ENCODE results near the gene DOCK3.

DOCK3 gene

DNA sequence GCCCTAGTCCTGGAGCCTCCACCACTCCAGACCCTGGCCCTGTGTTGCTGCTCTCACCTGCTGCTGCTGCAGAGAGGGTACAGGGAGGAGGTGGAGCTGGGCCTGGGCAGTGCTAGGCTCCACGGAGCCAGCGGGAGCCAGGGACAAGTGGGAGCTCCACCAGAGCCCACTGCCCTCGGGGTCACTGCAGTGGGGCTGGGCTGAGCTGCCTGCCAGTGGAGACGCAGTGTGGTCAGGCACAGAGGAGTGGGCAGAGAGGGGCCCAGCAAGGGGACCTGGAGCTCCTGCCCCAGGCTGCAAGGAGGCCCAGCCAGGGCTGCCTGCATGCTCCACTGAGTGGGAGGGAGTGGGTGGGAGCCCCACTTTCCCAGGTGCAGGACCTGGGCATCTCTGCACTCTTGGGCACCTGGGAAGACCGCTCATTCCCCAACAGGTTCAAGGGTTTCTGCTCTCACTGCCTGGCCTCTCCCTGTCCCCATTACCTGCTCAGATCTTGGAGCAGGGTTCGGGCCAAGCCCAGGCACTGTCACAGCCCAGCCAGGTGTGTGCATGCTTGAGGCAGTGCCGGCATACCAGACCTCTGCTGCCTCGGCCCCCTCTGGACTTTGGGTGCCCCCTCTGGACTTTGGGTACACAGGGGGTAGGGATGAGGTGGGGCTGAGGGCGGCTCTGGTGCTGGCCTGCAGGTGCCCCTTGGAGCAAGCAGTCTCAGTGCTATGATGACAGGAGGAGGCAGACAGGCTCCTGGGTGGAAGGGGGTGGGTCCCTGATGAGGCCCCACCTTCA lies 308.0 kb downstream of the DOCK3 start:
- Histone ChIP-seq H3K18ac (ENCODE audit: low read length) (no peak overlapping the region), H3K27ac (ENCODE audit: low read depth, low read length) (no peak overlapping the region), H3K36me3 (ENCODE audit: control insufficient read depth, insufficient read depth, low read length) (no peaks in the 10 kb centered on the region), H2BK15ac (replicated peaks; ENCODE audit: low read depth) (no peak overlapping the region), H3K27me3 (ENCODE audit: insufficient read depth, low read length, poor library complexity) (no peaks in the 10 kb centered on the region), H3K79me2 (ENCODE audit: control insufficient read depth, insufficient read depth, low read length) (no peaks in the 10 kb centered on the region), H4K5ac (ENCODE audit: low read length) (no peak overlapping the region), H2BK5ac (ENCODE audit: low read length) (no peak overlapping the region), H3K9ac (ENCODE audit: low read length) (no peak overlapping the region), H3K56ac (ENCODE audit: low read length) (no peak overlapping the region), H3K4ac (ENCODE audit: low read depth, low read length) (no peak overlapping the region), H3K23ac (ENCODE audit: low read length) (no peak overlapping the region), H3K4me3 (ENCODE audit: low read length) (no peak overlapping the region), H3K4me1 (ENCODE audit: control insufficient read depth, low read depth, low read length) (no peaks in the 10 kb centered on the region), H4K8ac (ENCODE audit: low read depth, low read length) (no peak overlapping the region), H2BK120ac (ENCODE audit: low read depth, low read length) (no peak overlapping the region), H2AK5ac (ENCODE audit: low read length) (no peak overlapping the region), H3K4me2 (ENCODE audit: low read length) (no peak overlapping the region), H3K79me1 (ENCODE audit: low read length) (no peaks in the 10 kb centered on the region)
- no peak for DNase-seq
- WGBS (ENCODE audit: extremely low coverage, insufficient coverage, low lambda C conversion rate): no CpG with 5 or more reads among the region's 9 CpGs

GRCh38 chr3:50983887-50984286 lies 309.2 kb downstream of the DOCK3 start:
- no peak overlapping the region for H3K27ac ChIP-seq (ENCODE audit: low read depth, low read length)
- H3K4me1 ChIP-seq (ENCODE audit: control insufficient read depth, low read depth, low read length): no peaks in the 10 kb centered on the region
- no peaks in the 10 kb centered on the region for H3K27me3 ChIP-seq (ENCODE audit: insufficient read depth, low read length, poor library complexity)
- no peaks in the 10 kb centered on the region for H3K36me3 ChIP-seq (ENCODE audit: control insufficient read depth, insufficient read depth, low read length)
- H3K23ac ChIP-seq (ENCODE audit: low read length): no peak overlapping the region
- no peak overlapping the region for H2AK5ac ChIP-seq (ENCODE audit: low read length)
- H4K5ac ChIP-seq (ENCODE audit: low read length): no peak overlapping the region
- no peak overlapping the region for H3K56ac ChIP-seq (ENCODE audit: low read length)
- H2BK5ac ChIP-seq (ENCODE audit: low read length): no peak overlapping the region
- no peak overlapping the region for H3K18ac ChIP-seq (ENCODE audit: low read length)
- H3K79me2 ChIP-seq (ENCODE audit: control insufficient read depth, insufficient read depth, low read length): no peaks in the 10 kb centered on the region
- H2BK15ac ChIP-seq (replicated peaks; ENCODE audit: low read depth): no peak overlapping the region
- H3K79me1 ChIP-seq (ENCODE audit: low read length): no peaks in the 10 kb centered on the region
- no peak overlapping the region for H3K9ac ChIP-seq (ENCODE audit: low read length)
- H3K4ac ChIP-seq (ENCODE audit: low read depth, low read length): no peak overlapping the region
- no peak overlapping the region for H4K8ac ChIP-seq (ENCODE audit: low read depth, low read length)
- WGBS (ENCODE audit: extremely low coverage, insufficient coverage, low lambda C conversion rate): no CpG with 5 or more reads among the region's 5 CpGs
- DNase-seq: no peak
- H3K4me3 ChIP-seq (ENCODE audit: low read length): no peak overlapping the region
- H2BK120ac ChIP-seq (ENCODE audit: low read depth, low read length): no peak overlapping the region
- no peak overlapping the region for H3K4me2 ChIP-seq (ENCODE audit: low read length)

- no peak overlapping the region for H3K23ac ChIP-seq (ENCODE audit: low read length)
- no peak for DNase-seq
- no peak overlapping the region for H3K56ac ChIP-seq (ENCODE audit: low read length)
- no CpG with 5 or more reads among the region's 1 CpG for WGBS (ENCODE audit: extremely low coverage, insufficient coverage, low lambda C conversion rate)
- H3K79me2 ChIP-seq (ENCODE audit: control insufficient read depth, insufficient read depth, low read length): no peaks in the 10 kb centered on the region
- no peak overlapping the region for H3K4me2 ChIP-seq (ENCODE audit: low read length)
- H2BK120ac ChIP-seq (ENCODE audit: low read depth, low read length): no peak overlapping the region
- no peak overlapping the region for H2AK5ac ChIP-seq (ENCODE audit: low read length)
- H3K9ac ChIP-seq (ENCODE audit: low read length): no peak overlapping the region
- H3K36me3 ChIP-seq (ENCODE audit: control insufficient read depth, insufficient read depth, low read length): no peaks in the 10 kb centered on the region
- no peak overlapping the region for H3K4me3 ChIP-seq (ENCODE audit: low read length)
- H3K18ac ChIP-seq (ENCODE audit: low read length): no peak overlapping the region
- H3K4me1 ChIP-seq (ENCODE audit: control insufficient read depth, low read depth, low read length): no peaks in the 10 kb centered on the region
- no peak overlapping the region for H3K27ac ChIP-seq (ENCODE audit: low read depth, low read length)
- H2BK5ac ChIP-seq (ENCODE audit: low read length): no peak overlapping the region
- no peak overlapping the region for H3K4ac ChIP-seq (ENCODE audit: low read depth, low read length)
- no peak overlapping the region for H2BK15ac ChIP-seq (replicated peaks; ENCODE audit: low read depth)
- H3K79me1 ChIP-seq (ENCODE audit: low read length): no peaks in the 10 kb centered on the region
- no peak overlapping the region for H4K8ac ChIP-seq (ENCODE audit: low read depth, low read length)
- H4K5ac ChIP-seq (ENCODE audit: low read length): no peak overlapping the region
- no peaks in the 10 kb centered on the region for H3K27me3 ChIP-seq (ENCODE audit: insufficient read depth, low read length, poor library complexity)
These were observed 311.2 kb downstream of the DOCK3 start for GRCh38 chr3:50985893-50986292.

DNA sequence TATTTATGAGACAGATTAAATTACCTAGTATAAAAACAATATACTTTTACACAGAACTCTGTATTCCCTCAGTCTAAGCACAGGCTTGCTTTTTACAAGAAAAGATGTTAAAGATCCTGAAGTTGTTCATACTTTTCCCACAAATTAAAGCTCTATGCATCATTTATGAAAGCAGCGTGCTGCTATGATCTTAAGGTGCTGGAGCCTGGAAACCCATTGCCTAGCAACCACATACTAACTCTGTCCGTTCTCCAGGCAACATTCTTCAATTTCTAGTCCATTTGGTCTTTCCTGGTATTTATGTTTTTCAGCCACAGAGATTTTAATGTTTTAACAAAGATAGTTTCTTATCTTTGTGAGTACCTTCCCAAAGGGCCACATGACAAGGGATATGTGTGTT lies 312.0 kb downstream of the DOCK3 start:
- WGBS (ENCODE audit: extremely low coverage, insufficient coverage, low lambda C conversion rate): no CpG with 5 or more reads among the region's 2 CpGs
- Histone ChIP-seq H3K4ac (ENCODE audit: low read depth, low read length) (no peak overlapping the region), H3K4me2 (ENCODE audit: low read length) (no peak overlapping the region), H3K79me2 (ENCODE audit: control insufficient read depth, insufficient read depth, low read length) (no peaks in the 10 kb centered on the region), H3K18ac (ENCODE audit: low read length) (no peak overlapping the region), H3K27ac (ENCODE audit: low read depth, low read length) (no peak overlapping the region), H4K5ac (ENCODE audit: low read length) (no peak overlapping the region), H2BK15ac (replicated peaks; ENCODE audit: low read depth) (no peak overlapping the region), H3K36me3 (ENCODE audit: control insufficient read depth, insufficient read depth, low read length) (no peaks in the 10 kb centered on the region), H3K4me1 (ENCODE audit: control insufficient read depth, low read depth, low read length) (no peaks in the 10 kb centered on the region), H3K23ac (ENCODE audit: low read length) (no peak overlapping the region), H4K8ac (ENCODE audit: low read depth, low read length) (no peak overlapping the region), H2BK120ac (ENCODE audit: low read depth, low read length) (no peak overlapping the region), H3K4me3 (ENCODE audit: low read length) (no peak overlapping the region), H3K9ac (ENCODE audit: low read length) (no peak overlapping the region), H2BK5ac (ENCODE audit: low read length) (no peak overlapping the region), H2AK5ac (ENCODE audit: low read length) (no peak overlapping the region), H3K27me3 (ENCODE audit: insufficient read depth, low read length, poor library complexity) (no peaks in the 10 kb centered on the region), H3K56ac (ENCODE audit: low read length) (no peak overlapping the region), H3K79me1 (ENCODE audit: low read length) (no peaks in the 10 kb centered on the region)
- no peak for DNase-seq

GRCh38 chr3:50994537-50994936 lies 319.8 kb downstream of the DOCK3 start:
- H3K9ac ChIP-seq (ENCODE audit: low read length): no peak overlapping the region
- H3K56ac ChIP-seq (ENCODE audit: low read length): no peak overlapping the region
- no peaks in the 10 kb centered on the region for H3K36me3 ChIP-seq (ENCODE audit: control insufficient read depth, insufficient read depth, low read length)
- H2AK5ac ChIP-seq (ENCODE audit: low read length): no peak overlapping the region
- H4K5ac ChIP-seq (ENCODE audit: low read length): no peak overlapping the region
- no peaks in the 10 kb centered on the region for H3K27me3 ChIP-seq (ENCODE audit: insufficient read depth, low read length, poor library complexity)
- H3K4me2 ChIP-seq (ENCODE audit: low read length): no peak overlapping the region
- no peak overlapping the region for H3K4me3 ChIP-seq (ENCODE audit: low read length)
- H3K4me1 ChIP-seq (ENCODE audit: control insufficient read depth, low read depth, low read length): no peaks in the 10 kb centered on the region
- H2BK5ac ChIP-seq (ENCODE audit: low read length): no peak overlapping the region
- no peak overlapping the region for H3K4ac ChIP-seq (ENCODE audit: low read depth, low read length)
- DNase-seq: no peak
- H3K23ac ChIP-seq (ENCODE audit: low read length): no peak overlapping the region
- no peak overlapping the region for H3K18ac ChIP-seq (ENCODE audit: low read length)
- no peak overlapping the region for H4K8ac ChIP-seq (ENCODE audit: low read depth, low read length)
- H2BK120ac ChIP-seq (ENCODE audit: low read depth, low read length): no peak overlapping the region
- H2BK15ac ChIP-seq (replicated peaks; ENCODE audit: low read depth): no peak overlapping the region
- no peaks in the 10 kb centered on the region for H3K79me1 ChIP-seq (ENCODE audit: low read length)
- no peaks in the 10 kb centered on the region for H3K79me2 ChIP-seq (ENCODE audit: control insufficient read depth, insufficient read depth, low read length)
- WGBS (ENCODE audit: extremely low coverage, insufficient coverage, low lambda C conversion rate): no CpG with 5 or more reads among the region's 1 CpG
- no peak overlapping the region for H3K27ac ChIP-seq (ENCODE audit: low read depth, low read length)

Measured in mesendoderm (in vitro differentiated cells).